Breast epithelium (tissue), 3 donors: ENCODE results near the gene SH3D19.

Experiments
- CTCF ChIP-seq, 3 donors: fragments of 450-650 bp; IDR thresholded peaks; one replicate each; pipeline ENCODE4 v1.5.1; 2016 to 2017; ENCODE audit warnings: antibody characterized with exemption in 3 of 3, mild to moderate bottlenecking in 3 of 3, moderate library complexity in 3 of 3
- POLR2A ChIP-seq: fragments of 450-650 bp; IDR thresholded peaks from one replicate; pipeline ENCODE4 v1.6.1; 2016; ENCODE audit warnings: antibody characterized with exemption, mild to moderate bottlenecking, moderate library complexity
- POLR2AphosphoS5 ChIP-seq, 3 donors: sonication (generic); formaldehyde crosslinking; IDR thresholded peaks; one replicate each; pipeline ENCODE4 v1.6.1; 2017; ENCODE audit warnings: antibody characterized with exemption in 3 of 3

GRCh38 chr4:151095142-151095541 is 230.3 kb downstream of the SH3D19 start:
- no peak for TF ChIP-seq CTCF (IDR thresholded peaks at IDR 0.05)
- TF ChIP-seq POLR2AphosphoS5 (IDR thresholded peaks at IDR 0.05) = no peak
- TF ChIP-seq POLR2A = no peak
